DND-41 (cell line): ENCODE measurements around the gene NUBPL.

ENCODE experiments used
- ATAC-seq: fragments of 200-7000 bp; cut with Tn5 transposase; 3 replicates; pipeline ENCODE4 v1.9.1; 2021; ENCODE audit warnings: low read depth; ENCODE audit not compliant: insufficient read depth
- DNase-seq: peaks from one replicate; pipeline ENCODE4 v3.0.0-alpha.2; 2020
- H2AFZ ChIP-seq: 2 replicates; pipeline ENCODE4 v1.6.0; 2012; ENCODE audit warnings: low read depth, low read length
- H3K27ac ChIP-seq: 2 replicates; pipeline ENCODE4 v1.5.1; 2012; ENCODE audit warnings: low read length, inconsistent platforms
- H3K27me3 ChIP-seq: fragments of 200-600 bp; sonication (generic); 2 replicates; pipeline ENCODE4 v1.6.0; 2012; ENCODE audit warnings: low read length, mild to moderate bottlenecking, inconsistent platforms; ENCODE audit not compliant: insufficient read depth, poor library complexity
- H3K36me3 ChIP-seq: 2 replicates; pipeline ENCODE4 v1.5.1; 2012; ENCODE audit warnings: low read length, inconsistent platforms; ENCODE audit not compliant: insufficient read depth
- H3K4me1 ChIP-seq: 2 replicates; pipeline ENCODE4 v1.5.1; 2012; ENCODE audit warnings: mild to moderate bottlenecking, low read length; ENCODE audit not compliant: insufficient read depth
- H3K4me2 ChIP-seq: 2 replicates; pipeline ENCODE4 v1.6.0; 2012; ENCODE audit warnings: mild to moderate bottlenecking, moderate library complexity, low read length, inconsistent platforms; ENCODE audit not compliant: insufficient read depth
- H3K4me3 ChIP-seq, 2 experiments: fragments of 200-600 bp in 1 of 2; shearing (Covaris generic) in 1 of 2; 2 replicates each; pipeline ENCODE4 v1.5.1; 2012 to 2016; ENCODE audit warnings: inconsistent platforms in 2 of 2, low read length in 2 of 2, mild to moderate bottlenecking in 2 of 2, low read depth in 1 of 2, moderate library complexity in 1 of 2
- H3K79me2 ChIP-seq: 2 replicates; pipeline ENCODE4 v1.6.0; 2012; ENCODE audit warnings: low read length, inconsistent platforms; ENCODE audit not compliant: insufficient read depth
- H3K9ac ChIP-seq: 2 replicates; pipeline ENCODE4 v1.6.0; 2012; ENCODE audit warnings: low read depth, mild to moderate bottlenecking, inconsistent platforms, low read length, moderate library complexity
- H3K9me3 ChIP-seq: 2 replicates; pipeline ENCODE4 v1.5.1; 2012; ENCODE audit warnings: low read length, moderate library complexity, mild to moderate bottlenecking, inconsistent platforms; ENCODE audit not compliant: insufficient read depth, severe bottlenecking
- H4K20me1 ChIP-seq: 2 replicates; pipeline ENCODE4 v1.6.0; 2012; ENCODE audit warnings: low read length; ENCODE audit not compliant: insufficient read depth
- EZH2 ChIP-seq: IDR thresholded peaks from 3 replicates; pipeline ENCODE4 v1.6.1; 2012; ENCODE audit warnings: borderline replicate concordance, low read depth, mild to moderate bottlenecking, moderate library complexity, low read length, inconsistent platforms; ENCODE audit not compliant: severe bottlenecking
- TF ChIP-seq, protein P1 (sequence below): IDR thresholded peaks from 2 replicates; pipeline ENCODE4 v1.5.1; 2012; ENCODE audit warnings: borderline replicate concordance, low read length, moderate library complexity, mild to moderate bottlenecking; ENCODE audit not compliant: poor library complexity, severe bottlenecking; ENCODE audit errors: extremely low read depth

NUBPL gene

DNA sequence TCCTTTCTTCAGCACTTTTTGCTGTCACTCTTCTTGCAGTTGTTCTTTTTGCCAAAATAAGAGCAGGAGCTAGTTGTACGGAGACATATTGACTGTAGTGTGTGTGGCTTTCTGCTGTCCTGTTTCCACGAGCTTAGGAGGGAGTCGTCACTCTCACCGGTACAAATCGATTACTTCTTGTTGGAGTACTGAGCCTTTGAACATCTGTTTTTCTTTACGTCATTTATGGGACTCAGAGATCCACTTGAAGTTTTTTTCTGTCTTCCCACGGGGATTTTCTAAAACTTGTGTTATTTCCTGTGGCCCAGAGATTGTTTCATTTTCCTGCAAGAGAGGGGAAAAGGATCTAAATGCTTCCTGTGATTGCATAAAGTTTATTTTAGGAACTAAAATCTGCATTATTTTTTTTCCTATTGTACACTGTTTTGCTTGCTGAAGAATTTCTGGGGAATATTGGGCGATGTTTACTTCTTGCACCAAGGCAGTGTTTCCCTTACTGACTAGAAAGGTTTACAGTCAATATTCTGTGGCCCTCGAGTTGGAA lies 316.1 kb downstream of the NUBPL start:
- Histone ChIP-seq H3K36me3 (no peaks in the 10 kb centered on the region), H3K27me3 (no peaks in the 10 kb centered on the region), H3K27ac (no peak overlapping the region), H3K4me2 (no peak overlapping the region), H2AFZ (no peak overlapping the region), H3K9ac (no peak overlapping the region), H3K4me3 (no peak overlapping the region), H3K79me2 (no peaks in the 10 kb centered on the region), H3K9me3 (no peaks in the 10 kb centered on the region), H3K4me1 (no peaks in the 10 kb centered on the region), H4K20me1 (no peaks in the 10 kb centered on the region)
- DNase-seq (no peak), ATAC-seq (no peak)
- TF ChIP-seq, protein P1, sequence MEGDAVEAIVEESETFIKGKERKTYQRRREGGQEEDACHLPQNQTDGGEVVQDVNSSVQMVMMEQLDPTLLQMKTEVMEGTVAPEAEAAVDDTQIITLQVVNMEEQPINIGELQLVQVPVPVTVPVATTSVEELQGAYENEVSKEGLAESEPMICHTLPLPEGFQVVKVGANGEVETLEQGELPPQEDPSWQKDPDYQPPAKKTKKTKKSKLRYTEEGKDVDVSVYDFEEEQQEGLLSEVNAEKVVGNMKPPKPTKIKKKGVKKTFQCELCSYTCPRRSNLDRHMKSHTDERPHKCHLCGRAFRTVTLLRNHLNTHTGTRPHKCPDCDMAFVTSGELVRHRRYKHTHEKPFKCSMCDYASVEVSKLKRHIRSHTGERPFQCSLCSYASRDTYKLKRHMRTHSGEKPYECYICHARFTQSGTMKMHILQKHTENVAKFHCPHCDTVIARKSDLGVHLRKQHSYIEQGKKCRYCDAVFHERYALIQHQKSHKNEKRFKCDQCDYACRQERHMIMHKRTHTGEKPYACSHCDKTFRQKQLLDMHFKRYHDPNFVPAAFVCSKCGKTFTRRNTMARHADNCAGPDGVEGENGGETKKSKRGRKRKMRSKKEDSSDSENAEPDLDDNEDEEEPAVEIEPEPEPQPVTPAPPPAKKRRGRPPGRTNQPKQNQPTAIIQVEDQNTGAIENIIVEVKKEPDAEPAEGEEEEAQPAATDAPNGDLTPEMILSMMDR = no peak
- TF ChIP-seq EZH2 = no peak

GRCh38 chr14:31879661-31880348 lies 318.6 kb downstream of the NUBPL start:
- H3K27me3 ChIP-seq = no peaks in the 10 kb centered on the region
- TF ChIP-seq, protein P1 = no peak
- H3K4me3 ChIP-seq = no peak overlapping the region
- ATAC-seq (no peak), DNase-seq (no peak)
- H4K20me1 ChIP-seq = no peaks in the 10 kb centered on the region
- H3K79me2 ChIP-seq = no peaks in the 10 kb centered on the region
- no peaks in the 10 kb centered on the region for H3K4me1 ChIP-seq
- H3K27ac ChIP-seq = no peak overlapping the region
- H3K9me3 ChIP-seq = no peaks in the 10 kb centered on the region
- H3K9ac ChIP-seq = no peak overlapping the region
- H2AFZ ChIP-seq = no peak overlapping the region
- H3K4me2 ChIP-seq = no peak overlapping the region
- no peaks in the 10 kb centered on the region for H3K36me3 ChIP-seq

GRCh38 chr14:31880935-31881334 lies 319.7 kb downstream of the NUBPL start:
- DNase-seq = no peak
- Histone ChIP-seq H3K36me3 (no peaks in the 10 kb centered on the region), H3K4me3 (no peak overlapping the region), H3K4me1 (no peaks in the 10 kb centered on the region), H4K20me1 (no peaks in the 10 kb centered on the region), H3K9me3 (no peaks in the 10 kb centered on the region), H2AFZ (no peak overlapping the region), H3K9ac (no peak overlapping the region), H3K4me2 (no peak overlapping the region), H3K27ac (no peak overlapping the region), H3K27me3 (no peaks in the 10 kb centered on the region), H3K79me2 (no peaks in the 10 kb centered on the region)
- no peak for ATAC-seq
- TF ChIP-seq, protein P1 = no peak
- no peak for TF ChIP-seq EZH2
